A673 (cell line): Measurements from ENCODE around the gene NAA35. TPM values are rescaled to one million over a fixed set of nuclear protein-coding genes. Genes with fewer than 3 reads are reported as not detected.

ENCODE experiments used
- BruUV-seq: library from RNA; stranded (reverse); fragments of 400-500 nt; replicated peaks from 2 replicates; lab custom pipeline; 2021; lab: Mats Ljungman, UMichigan
- CTCF ChIA-PET: fragments of 300-600 bp; sonication (Branson Sonifier 250); formaldehyde crosslinking; loops from one replicate; lab custom pipeline; 2022; ENCODE audit warnings: antibody characterized with exemption; lab: Charles Lee
- POLR2A ChIA-PET: fragments of 300-600 bp; sonication (Branson Sonifier 250); formaldehyde crosslinking; loops from one replicate; lab custom pipeline; 2022; ENCODE audit warnings: antibody characterized with exemption; ENCODE audit not compliant: low non-redundant PET; lab: Charles Lee
- DNase-seq: peaks from one replicate; pipeline ENCODE4 v3.0.0-alpha.2; 2015; ENCODE audit warnings: low spot score
- H3K27ac ChIP-seq: fragments of 200-600 bp; sonication (generic); 2 replicates; pipeline ENCODE4 v1.5.1; 2016; ENCODE audit warnings: mixed run types, low read depth, mild to moderate bottlenecking, mixed read lengths, antibody characterized with exemption, low read length; ENCODE audit not compliant: poor library complexity, severe bottlenecking
- H3K27me3 ChIP-seq: fragments of 200-600 bp; sonication (generic); replicated peaks from 2 replicates; pipeline ENCODE4 v1.6.1; 2017; ENCODE audit warnings: mixed run types, low read depth, mild to moderate bottlenecking, mixed read lengths, antibody characterized with exemption, low read length; ENCODE audit not compliant: insufficient read depth, poor library complexity
- H3K36me3 ChIP-seq: fragments of 200-600 bp; sonication (generic); 2 replicates; pipeline ENCODE4 v1.6.1; 2016; ENCODE audit warnings: mixed run types, mild to moderate bottlenecking, mixed read lengths, antibody characterized with exemption, low read length; ENCODE audit not compliant: insufficient read depth, poor library complexity, severe bottlenecking
- H3K4me1 ChIP-seq: fragments of 200-600 bp; sonication (generic); 2 replicates; pipeline ENCODE4 v1.6.1; 2017; ENCODE audit warnings: mixed run types, mild to moderate bottlenecking, mixed read lengths, antibody characterized with exemption, low read length; ENCODE audit not compliant: insufficient read depth, poor library complexity, severe bottlenecking
- H3K4me3 ChIP-seq: fragments of 200-600 bp; sonication (generic); 2 replicates; pipeline ENCODE4 v1.5.1; 2016; ENCODE audit warnings: low read depth, mixed run types, mild to moderate bottlenecking, mixed read lengths, low read length; ENCODE audit not compliant: poor library complexity, severe bottlenecking
- H3K9me3 ChIP-seq: fragments of 200-600 bp; sonication (generic); 2 replicates; pipeline ENCODE4 v1.6.1; 2016; ENCODE audit warnings: mixed run types, low read depth, mild to moderate bottlenecking, mixed read lengths, antibody characterized with exemption, low read length; ENCODE audit not compliant: poor library complexity, severe bottlenecking
- EZH2 ChIP-seq: fragments of 200-600 bp; sonication (generic); IDR thresholded peaks from 2 replicates; pipeline ENCODE4 v1.6.1; 2017; ENCODE audit warnings: borderline replicate concordance, low read depth, mild to moderate bottlenecking, mixed read lengths, antibody characterized with exemption, low read length; ENCODE audit not compliant: poor library complexity, severe bottlenecking
- intact Hi-C: fragments of 100-400 bp; cut with micrococcal nuclease; formaldehyde crosslinking; loops from one replicate; pipeline ENCODE4 v1.10.0; 2022; ENCODE audit not compliant: unreplicated experiment
- total RNA-seq: library from RNA; stranded (reverse); gene quantifications from 2 replicates; pipeline ENCODE4 v1.2.3, GENCODE V29; 2021
- TF ChIP-seq, protein P1 (sequence below): fragments of 300-800, 200-600 bp; sonication (generic); conservative IDR thresholded peaks from 2 replicates; pipeline ENCODE4 v1.5.1; 2017; ENCODE audit warnings: low read depth, mild to moderate bottlenecking, antibody characterized with exemption, low read length, moderate library complexity, mixed read lengths

Gene NAA35
- total RNA-seq, 1 experiment from 2014 or later: 28.4 TPM

DNA sequence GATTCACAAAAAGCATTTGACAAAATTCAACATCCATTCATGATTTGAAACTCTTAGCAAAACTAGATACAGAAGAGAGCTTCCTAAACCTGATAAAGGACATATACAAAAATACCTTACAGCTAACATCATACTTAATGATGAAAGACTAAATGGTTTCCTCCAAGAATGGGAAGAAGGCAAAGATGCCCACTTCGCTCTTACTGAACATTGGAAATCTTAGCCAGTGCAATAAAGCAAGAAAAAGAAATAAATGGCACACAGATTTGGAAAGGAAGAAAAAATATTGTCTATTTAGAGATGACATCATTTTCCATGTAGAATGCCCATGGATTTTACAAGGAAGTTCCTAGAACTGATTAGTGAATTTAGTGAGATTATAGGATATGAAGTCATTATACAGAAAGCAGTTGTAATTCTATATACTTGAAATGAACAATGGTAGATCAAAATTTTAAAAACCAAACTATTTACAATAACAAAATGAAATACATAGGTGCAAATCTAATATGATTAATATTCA lies 64.4 kb downstream of the NAA35 start:
- no peak overlapping the region for H3K27ac ChIP-seq
- DNase-seq: no peak
- peaks cover 40% of the 10 kb centered on the region for H3K36me3 ChIP-seq
- no peak overlapping the region for H3K4me3 ChIP-seq
- H3K27me3 ChIP-seq: no peaks in the 10 kb centered on the region
- CTCF ChIA-PET: no interaction called here
- H3K4me1 ChIP-seq: no peaks in the 10 kb centered on the region
- peaks cover 14% of the 10 kb centered on the region for H3K9me3 ChIP-seq
- TF ChIP-seq, protein P1, sequence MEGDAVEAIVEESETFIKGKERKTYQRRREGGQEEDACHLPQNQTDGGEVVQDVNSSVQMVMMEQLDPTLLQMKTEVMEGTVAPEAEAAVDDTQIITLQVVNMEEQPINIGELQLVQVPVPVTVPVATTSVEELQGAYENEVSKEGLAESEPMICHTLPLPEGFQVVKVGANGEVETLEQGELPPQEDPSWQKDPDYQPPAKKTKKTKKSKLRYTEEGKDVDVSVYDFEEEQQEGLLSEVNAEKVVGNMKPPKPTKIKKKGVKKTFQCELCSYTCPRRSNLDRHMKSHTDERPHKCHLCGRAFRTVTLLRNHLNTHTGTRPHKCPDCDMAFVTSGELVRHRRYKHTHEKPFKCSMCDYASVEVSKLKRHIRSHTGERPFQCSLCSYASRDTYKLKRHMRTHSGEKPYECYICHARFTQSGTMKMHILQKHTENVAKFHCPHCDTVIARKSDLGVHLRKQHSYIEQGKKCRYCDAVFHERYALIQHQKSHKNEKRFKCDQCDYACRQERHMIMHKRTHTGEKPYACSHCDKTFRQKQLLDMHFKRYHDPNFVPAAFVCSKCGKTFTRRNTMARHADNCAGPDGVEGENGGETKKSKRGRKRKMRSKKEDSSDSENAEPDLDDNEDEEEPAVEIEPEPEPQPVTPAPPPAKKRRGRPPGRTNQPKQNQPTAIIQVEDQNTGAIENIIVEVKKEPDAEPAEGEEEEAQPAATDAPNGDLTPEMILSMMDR: no peak
- TF ChIP-seq EZH2: no peak
- intact Hi-C loops: no loop called here
- BruUV-seq: no TSS peak
- POLR2A ChIA-PET: no interaction called here

DNA sequence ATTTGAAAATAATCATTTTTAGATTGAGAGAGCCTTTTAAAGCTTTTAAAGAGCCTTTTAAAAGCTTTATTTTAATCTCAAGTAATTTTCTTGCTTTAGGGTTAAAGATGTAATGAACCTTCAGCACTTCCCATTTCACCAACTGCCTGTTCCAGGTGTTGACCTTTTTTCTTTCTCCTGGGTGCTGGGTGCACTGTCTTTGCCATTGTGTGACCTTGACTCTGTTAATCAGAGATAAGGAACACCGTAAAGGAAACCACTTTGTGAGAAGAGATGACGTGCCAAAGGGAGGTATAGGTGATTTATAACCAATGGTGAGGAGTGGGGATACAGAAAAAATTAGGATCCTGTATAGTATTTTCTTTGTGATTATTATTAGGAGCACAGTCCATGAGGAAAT lies 68.2 kb downstream of the NAA35 start:
- H3K36me3 ChIP-seq: peaks cover 32% of the 10 kb centered on the region

GRCh38 chr9:86020731-86021130 lies 79.8 kb downstream of the NAA35 start:
- no peak overlapping the region for H3K27ac ChIP-seq
- no peaks in the 10 kb centered on the region for H3K9me3 ChIP-seq
- ChIA-PET POLR2A (no interaction called here), CTCF (no interaction called here)
- intact Hi-C loops: no loop called here
- no peaks in the 10 kb centered on the region for H3K27me3 ChIP-seq
- no peaks in the 10 kb centered on the region for H3K4me1 ChIP-seq
- no TSS peak for BruUV-seq
- no peak for DNase-seq
- H3K4me3 ChIP-seq: no peak overlapping the region
- H3K36me3 ChIP-seq: peaks cover 33% of the 10 kb centered on the region
- TF ChIP-seq, protein P1: no peak
- TF ChIP-seq EZH2: no peak

More for the DNA sequence above, 68.2 kb downstream of the NAA35 start:
- H3K4me3 ChIP-seq: no peak overlapping the region
- H3K9me3 ChIP-seq: peaks cover 14% of the 10 kb centered on the region
- no TSS peak for BruUV-seq
- no peak for DNase-seq
- TF ChIP-seq, protein P1: no peak
- TF ChIP-seq EZH2: no peak
- H3K27ac ChIP-seq: no peak overlapping the region
- ChIA-PET POLR2A (no interaction called here), CTCF (no interaction called here)
- intact Hi-C loops: no loop called here
- H3K27me3 ChIP-seq: no peaks in the 10 kb centered on the region
- no peaks in the 10 kb centered on the region for H3K4me1 ChIP-seq
